HCT116 (cell line): ENCODE results near the gene POU2F3. TPM values are rescaled to one million over a fixed set of nuclear protein-coding genes. Genes with fewer than 3 reads are reported as not detected.

Experiments
- ATAC-seq: fragments of 200-7000 bp; cut with Tn5 transposase; 2 replicates; pipeline ENCODE4 v1.9.1; 2020; ENCODE audit warnings: mild to moderate bottlenecking, moderate library complexity
- BruUV-seq: library from RNA; stranded (reverse); fragments of 400-500 nt; replicated peaks from 2 replicates; lab custom pipeline; 2021; lab: Mats Ljungman, UMichigan
- CTCF ChIA-PET: fragments of 300-600 bp; sonication (Branson Sonifier 250); formaldehyde crosslinking; loops from one replicate; lab custom pipeline; 2021; ENCODE audit warnings: antibody characterized with exemption; lab: Charles Lee
- POLR2A ChIA-PET: fragments of 300-600, 350-600 bp; sonication (Branson Sonifier 250); formaldehyde crosslinking; loops from one replicate; lab custom pipeline; 2021; ENCODE audit warnings: antibody characterized with exemption; lab: Charles Lee
- RAD21 ChIA-PET, 2 experiments: fragments of 300-600 bp; sonication (Branson Sonifier 250); formaldehyde crosslinking; loops; one replicate each; lab custom pipeline; 2023; ENCODE audit warnings: low total read pairs in 2 of 2; ENCODE audit not compliant: uncharacterized antibody in 2 of 2, unreplicated experiment in 2 of 2, low non-redundant PET in 1 of 2; lab: Charles Lee
- DNase-seq: peaks from one replicate; pipeline ENCODE4 v3.0.0-alpha.2; 2010; ENCODE audit warnings: low read depth, low spot score
- H2AFZ ChIP-seq: fragments of 200-600 bp; shearing (Covaris generic), sonication (generic); 2 replicates; pipeline ENCODE4 v1.6.1; 2017; ENCODE audit warnings: low read depth, mixed run types, mixed read lengths, antibody characterized with exemption, low read length; ENCODE audit not compliant: poor library complexity, severe bottlenecking
- H3K27ac ChIP-seq: 2 replicates; pipeline ENCODE4 v1.5.1; 2012; ENCODE audit warnings: low read depth, low read length
- H3K27me3 ChIP-seq: fragments of 200-600 bp; sonication (generic); 2 replicates; pipeline ENCODE4 v1.6.1; 2016; ENCODE audit warnings: mixed run types, low read length, mixed read lengths; ENCODE audit not compliant: insufficient read depth
- H3K36me3 ChIP-seq, 2 experiments: fragments of 200-500 bp in 1 of 2; fragments of 200-600 bp in 1 of 2; sonication (Bioruptor generic) in 1 of 2; sonication (generic) in 1 of 2; 2 replicates each; pipeline versions ENCODE4 v1.5.1 to v1.6.1; 2014 to 2016; ENCODE audit warnings: low read length in 2 of 2, inconsistent platforms in 1 of 2, mixed read lengths in 1 of 2, mixed run types in 1 of 2; ENCODE audit not compliant: insufficient read depth in 2 of 2, control insufficient read depth in 1 of 2
- H3K4me1 ChIP-seq, 2 experiments: fragments of 200-600 bp in 1 of 2; sonication (generic) in 1 of 2; 2 replicates each; pipeline versions ENCODE4 v1.5.1 to v1.6.1; 2012 to 2017; ENCODE audit warnings: low read length in 2 of 2, inconsistent platforms in 1 of 2, mild to moderate bottlenecking in 1 of 2, mixed read lengths in 1 of 2, mixed run types in 1 of 2, moderate library complexity in 1 of 2; ENCODE audit not compliant: insufficient read depth in 2 of 2, control insufficient read depth in 1 of 2
- H3K4me2 ChIP-seq: fragments of 200-600 bp; sonication (generic); 2 replicates; pipeline ENCODE4 v1.6.1; 2017; ENCODE audit warnings: mixed run types, low read length, mixed read lengths
- H3K4me3 ChIP-seq, 2 experiments: fragments of 200-600 bp in 1 of 2; sonication (generic) in 1 of 2; replicated peaks in 1 of 2; 2 replicates each; pipeline ENCODE4 v1.5.1; 2011 to 2016; ENCODE audit warnings: low read length in 2 of 2, control low read depth in 1 of 2, low read depth in 1 of 2, mild to moderate bottlenecking in 1 of 2, mixed read lengths in 1 of 2, mixed run types in 1 of 2
- H3K79me2 ChIP-seq: fragments of 200-600 bp; sonication (generic); 2 replicates; pipeline ENCODE4 v1.6.1; 2017; ENCODE audit warnings: mild to moderate bottlenecking, mixed run types, low read length, moderate library complexity, mixed read lengths; ENCODE audit not compliant: insufficient read depth
- H3K9ac ChIP-seq: fragments of 200-600 bp; sonication (generic); 2 replicates; pipeline ENCODE4 v1.6.1; 2016; ENCODE audit warnings: low read length, mixed read lengths
- H3K9me2 ChIP-seq: fragments of 200-600 bp; sonication (generic), shearing (Covaris generic); 2 replicates; pipeline ENCODE4 v1.6.1; 2017; ENCODE audit warnings: mixed run types, mild to moderate bottlenecking, moderate library complexity; ENCODE audit not compliant: insufficient read depth
- H3K9me3 ChIP-seq, 2 experiments: fragments of 200-500 bp in 1 of 2; fragments of 200-600 bp in 1 of 2; sonication (Bioruptor generic) in 1 of 2; sonication (generic) in 1 of 2; 2 replicates each; pipeline ENCODE4 v1.6.1; 2014 to 2017; ENCODE audit warnings: low read length in 2 of 2, mixed read lengths in 2 of 2, inconsistent platforms in 1 of 2, low read depth in 1 of 2, mild to moderate bottlenecking in 1 of 2, mixed run types in 1 of 2, moderate library complexity in 1 of 2; ENCODE audit not compliant: control insufficient read depth in 1 of 2, insufficient read depth in 1 of 2
- H4K20me1 ChIP-seq: fragments of 200-600 bp; sonication (generic), shearing (Covaris generic); 2 replicates; pipeline ENCODE4 v1.6.1; 2017; ENCODE audit warnings: mixed run types, mild to moderate bottlenecking, moderate library complexity; ENCODE audit not compliant: insufficient read depth
- CBX3 ChIP-seq: IDR thresholded peaks from 2 replicates; pipeline ENCODE4 v1.6.1; 2012; ENCODE audit warnings: low read depth
- ELF1 ChIP-seq: IDR thresholded peaks from 2 replicates; pipeline ENCODE4 v1.6.1; 2012; ENCODE audit warnings: low read depth, borderline replicate concordance
- MAX ChIP-seq: IDR thresholded peaks from 2 replicates; pipeline ENCODE4 v1.6.1; 2012
- SP1 ChIP-seq: IDR thresholded peaks from 2 replicates; pipeline ENCODE4 v1.6.1; 2012; ENCODE audit warnings: low read depth
- TCF7L2 ChIP-seq: IDR thresholded peaks from 2 replicates; pipeline ENCODE4 v1.7.0; 2011; ENCODE audit warnings: borderline replicate concordance, inconsistent platforms; ENCODE audit not compliant: insufficient read depth, insufficient read length; ENCODE audit errors: extremely low read depth
- intact Hi-C: fragments of 100-400 bp; cut with micrococcal nuclease; formaldehyde crosslinking; loops from 2 replicates; pipeline ENCODE4 v1.10.0; 2022
- total RNA-seq: library from RNA; stranded (reverse); gene quantifications from one replicate; pipeline ENCODE4 v1.2.1, GENCODE V29; 2021; ENCODE audit not compliant: unreplicated experiment
- TF ChIP-seq, protein P1 (sequence below): IDR thresholded peaks from 2 replicates; pipeline ENCODE4 v1.6.1; 2012; ENCODE audit warnings: low read depth

POU2F3 gene
- total RNA-seq, 1 experiment from 2014 or later: 0.15 TPM

DNA sequence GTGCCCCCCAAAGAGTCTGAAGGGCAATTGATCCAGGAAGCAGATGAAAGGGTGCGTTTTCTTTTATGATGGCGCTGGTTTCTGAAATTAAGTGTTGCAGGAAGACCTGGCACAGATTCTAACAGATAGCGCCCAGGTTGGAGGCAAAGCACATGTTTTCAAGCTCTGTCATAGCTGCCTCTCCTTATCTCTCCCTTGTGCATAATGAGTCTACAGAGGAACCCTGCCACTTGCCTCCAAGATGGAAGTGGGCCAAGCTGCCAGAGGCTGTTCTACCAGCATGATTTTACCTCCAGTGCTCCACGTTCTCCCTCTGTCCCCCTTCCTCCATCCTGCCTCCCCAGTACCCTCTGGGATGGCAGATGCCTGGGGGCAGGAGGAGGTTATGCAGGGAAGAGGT is 55.2 kb downstream of the POU2F3 start:
- H3K27me3 ChIP-seq: peaks cover 32% of the 10 kb centered on the region; the same call in 1 of the 2 replicates
- DNase-seq: no peak
- peak overlapping the region; percentile 41 for H3K4me2 ChIP-seq
- peaks cover 5 to 15% of the 10 kb centered on the region in 2 experiments for H3K4me1 ChIP-seq
- RAD21 ChIA-PET: no interaction called here
- no peaks in the 10 kb centered on the region for H3K9me2 ChIP-seq
- TF ChIP-seq ELF1 (no peak), CBX3 (no peak), TCF7L2 (peak; percentile 34), MAX (peak; percentile 27; the same call in 1 of the 2 replicates), SP1 (peak; percentile 21; the same call in 1 of the 2 replicates)
- TF ChIP-seq, protein P1, sequence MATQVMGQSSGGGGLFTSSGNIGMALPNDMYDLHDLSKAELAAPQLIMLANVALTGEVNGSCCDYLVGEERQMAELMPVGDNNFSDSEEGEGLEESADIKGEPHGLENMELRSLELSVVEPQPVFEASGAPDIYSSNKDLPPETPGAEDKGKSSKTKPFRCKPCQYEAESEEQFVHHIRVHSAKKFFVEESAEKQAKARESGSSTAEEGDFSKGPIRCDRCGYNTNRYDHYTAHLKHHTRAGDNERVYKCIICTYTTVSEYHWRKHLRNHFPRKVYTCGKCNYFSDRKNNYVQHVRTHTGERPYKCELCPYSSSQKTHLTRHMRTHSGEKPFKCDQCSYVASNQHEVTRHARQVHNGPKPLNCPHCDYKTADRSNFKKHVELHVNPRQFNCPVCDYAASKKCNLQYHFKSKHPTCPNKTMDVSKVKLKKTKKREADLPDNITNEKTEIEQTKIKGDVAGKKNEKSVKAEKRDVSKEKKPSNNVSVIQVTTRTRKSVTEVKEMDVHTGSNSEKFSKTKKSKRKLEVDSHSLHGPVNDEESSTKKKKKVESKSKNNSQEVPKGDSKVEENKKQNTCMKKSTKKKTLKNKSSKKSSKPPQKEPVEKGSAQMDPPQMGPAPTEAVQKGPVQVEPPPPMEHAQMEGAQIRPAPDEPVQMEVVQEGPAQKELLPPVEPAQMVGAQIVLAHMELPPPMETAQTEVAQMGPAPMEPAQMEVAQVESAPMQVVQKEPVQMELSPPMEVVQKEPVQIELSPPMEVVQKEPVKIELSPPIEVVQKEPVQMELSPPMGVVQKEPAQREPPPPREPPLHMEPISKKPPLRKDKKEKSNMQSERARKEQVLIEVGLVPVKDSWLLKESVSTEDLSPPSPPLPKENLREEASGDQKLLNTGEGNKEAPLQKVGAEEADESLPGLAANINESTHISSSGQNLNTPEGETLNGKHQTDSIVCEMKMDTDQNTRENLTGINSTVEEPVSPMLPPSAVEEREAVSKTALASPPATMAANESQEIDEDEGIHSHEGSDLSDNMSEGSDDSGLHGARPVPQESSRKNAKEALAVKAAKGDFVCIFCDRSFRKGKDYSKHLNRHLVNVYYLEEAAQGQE: no peak
- H3K79me2 ChIP-seq: no peaks in the 10 kb centered on the region
- POLR2A ChIA-PET: no interaction called here
- BruUV-seq: no TSS peak
- intact Hi-C loops: no loop called here
- H3K9me3 ChIP-seq: no peaks in the 10 kb centered on the region
- ATAC-seq: peak; percentile 39; the same call in 1 of the 2 replicates
- no peak overlapping the region for H3K9ac ChIP-seq
- H3K27ac ChIP-seq: no peak overlapping the region
- no peak overlapping the region for H3K4me3 ChIP-seq
- H2AFZ ChIP-seq: peak overlapping the region; percentile 27
- no peaks in the 10 kb centered on the region for H4K20me1 ChIP-seq
- H3K36me3 ChIP-seq: no peaks in the 10 kb centered on the region
- CTCF ChIA-PET: interaction anchor here (2.1 kb wide), 1 partner anchor 8 kb away, joined by 10 read pairs; no protein-coding TSS in a partner anchor
